Loucy (cell line): ENCODE data around the gene DUSP9.

Source experiments
- H2AFZ ChIP-seq: fragments of 200-600 bp; sonication (generic); 2 replicates; pipeline ENCODE4 v1.6.0; 2016; ENCODE audit warnings: antibody characterized with exemption, mild to moderate bottlenecking, low read length, moderate library complexity
- H3F3A ChIP-seq: fragments of 200-600 bp; 2 replicates; pipeline ENCODE4 v1.6.0; 2016; ENCODE audit warnings: antibody characterized with exemption, low read depth, mild to moderate bottlenecking
- H3K27me3 ChIP-seq: fragments of 200-600 bp; sonication (generic); 2 replicates; pipeline ENCODE4 v1.6.1; 2014; ENCODE audit warnings: low read length, mild to moderate bottlenecking; ENCODE audit not compliant: insufficient read depth, poor library complexity, severe bottlenecking
- H3K36me3 ChIP-seq: fragments of 200-600 bp; sonication (generic); 2 replicates; pipeline ENCODE4 v1.6.1; 2016; ENCODE audit warnings: low read length; ENCODE audit not compliant: insufficient read depth
- H3K4me1 ChIP-seq: fragments of 200-600 bp; sonication (generic); 2 replicates; pipeline ENCODE4 v1.5.1; 2014; ENCODE audit warnings: low read length, mild to moderate bottlenecking; ENCODE audit not compliant: insufficient read depth, poor library complexity, severe bottlenecking
- H3K4me2 ChIP-seq: fragments of 200-600 bp; sonication (generic); 2 replicates; pipeline ENCODE4 v1.6.0; 2014; ENCODE audit warnings: antibody characterized with exemption, low read length, low read depth, mild to moderate bottlenecking; ENCODE audit not compliant: poor library complexity, severe bottlenecking
- H3K4me3 ChIP-seq: fragments of 200-600 bp; sonication (generic); 2 replicates; pipeline ENCODE4 v1.5.1; 2014; ENCODE audit warnings: low read length, mild to moderate bottlenecking, mixed read lengths; ENCODE audit not compliant: poor library complexity, severe bottlenecking
- H3K79me2 ChIP-seq: fragments of 200-600 bp; sonication (generic); 2 replicates; pipeline ENCODE4 v1.6.1; 2014; ENCODE audit warnings: low read length; ENCODE audit not compliant: insufficient read depth
- H3K9ac ChIP-seq: fragments of 200-600 bp; sonication (generic); 2 replicates; pipeline ENCODE4 v1.6.0; 2014; ENCODE audit warnings: mild to moderate bottlenecking, low read depth, low read length, moderate library complexity; ENCODE audit not compliant: poor library complexity, severe bottlenecking
- H3K9me2 ChIP-seq: fragments of 200-600 bp; sonication (generic); replicated peaks from 2 replicates; pipeline ENCODE4 v1.6.1; 2016; ENCODE audit warnings: low read depth, low read length, mixed read lengths
- H3K9me3 ChIP-seq: fragments of 200-600 bp; sonication (generic); 2 replicates; pipeline ENCODE4 v1.6.1; 2014; ENCODE audit warnings: mild to moderate bottlenecking, antibody characterized with exemption, low read length, low read depth; ENCODE audit not compliant: insufficient read depth
- H4K20me1 ChIP-seq: fragments of 200-600 bp; sonication (generic); 2 replicates; pipeline ENCODE4 v1.6.0; 2014; ENCODE audit warnings: antibody characterized with exemption, low read length, mild to moderate bottlenecking; ENCODE audit not compliant: insufficient read depth, poor library complexity, severe bottlenecking
- EZH2phosphoT487 ChIP-seq: fragments of 200-600 bp; IDR thresholded peaks from 2 replicates; pipeline ENCODE4 v1.6.1; 2018; ENCODE audit warnings: antibody characterized with exemption, mild to moderate bottlenecking, moderate library complexity, borderline replicate concordance
- TF ChIP-seq, protein P1 (sequence below): fragments of 200-600 bp; sonication (generic); conservative IDR thresholded peaks from 2 replicates; pipeline ENCODE4 v1.5.1; 2014; ENCODE audit warnings: mild to moderate bottlenecking, antibody characterized with exemption, low read length

DUSP9 gene

DNA sequence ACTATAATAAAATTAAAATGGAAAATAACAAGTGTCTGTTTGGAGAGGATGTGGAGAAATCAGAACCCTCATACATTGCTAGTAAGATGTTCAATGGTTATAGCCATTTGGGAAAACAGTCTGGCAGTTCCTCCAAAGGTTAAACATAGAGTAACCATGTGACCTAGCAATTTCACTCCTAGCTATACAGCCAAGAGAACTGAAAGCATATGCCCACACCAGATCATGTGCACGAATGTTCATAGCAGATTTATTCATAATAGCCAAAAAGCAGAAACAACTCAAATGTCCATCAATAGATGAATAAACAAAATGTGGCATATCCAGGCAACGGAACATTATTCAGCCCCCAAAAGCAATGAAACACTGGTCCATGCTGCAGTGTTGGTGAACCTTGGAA, 38.6 kb upstream of the DUSP9 start:
- no peaks in the 10 kb centered on the region for H4K20me1 ChIP-seq
- H2AFZ ChIP-seq, result no peak overlapping the region
- H3K9me2 ChIP-seq, result no peaks in the 10 kb centered on the region
- H3K79me2 ChIP-seq, result no peaks in the 10 kb centered on the region
- no peaks in the 10 kb centered on the region for H3K27me3 ChIP-seq
- no peak overlapping the region for H3K9ac ChIP-seq
- TF ChIP-seq EZH2phosphoT487, result no peak
- TF ChIP-seq, protein P1, sequence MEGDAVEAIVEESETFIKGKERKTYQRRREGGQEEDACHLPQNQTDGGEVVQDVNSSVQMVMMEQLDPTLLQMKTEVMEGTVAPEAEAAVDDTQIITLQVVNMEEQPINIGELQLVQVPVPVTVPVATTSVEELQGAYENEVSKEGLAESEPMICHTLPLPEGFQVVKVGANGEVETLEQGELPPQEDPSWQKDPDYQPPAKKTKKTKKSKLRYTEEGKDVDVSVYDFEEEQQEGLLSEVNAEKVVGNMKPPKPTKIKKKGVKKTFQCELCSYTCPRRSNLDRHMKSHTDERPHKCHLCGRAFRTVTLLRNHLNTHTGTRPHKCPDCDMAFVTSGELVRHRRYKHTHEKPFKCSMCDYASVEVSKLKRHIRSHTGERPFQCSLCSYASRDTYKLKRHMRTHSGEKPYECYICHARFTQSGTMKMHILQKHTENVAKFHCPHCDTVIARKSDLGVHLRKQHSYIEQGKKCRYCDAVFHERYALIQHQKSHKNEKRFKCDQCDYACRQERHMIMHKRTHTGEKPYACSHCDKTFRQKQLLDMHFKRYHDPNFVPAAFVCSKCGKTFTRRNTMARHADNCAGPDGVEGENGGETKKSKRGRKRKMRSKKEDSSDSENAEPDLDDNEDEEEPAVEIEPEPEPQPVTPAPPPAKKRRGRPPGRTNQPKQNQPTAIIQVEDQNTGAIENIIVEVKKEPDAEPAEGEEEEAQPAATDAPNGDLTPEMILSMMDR, result no peak
- H3F3A ChIP-seq, result no peaks in the 10 kb centered on the region
- no peak overlapping the region for H3K4me3 ChIP-seq
- no peaks in the 10 kb centered on the region for H3K9me3 ChIP-seq
- H3K4me2 ChIP-seq, result no peak overlapping the region
- no peaks in the 10 kb centered on the region for H3K36me3 ChIP-seq
- no peaks in the 10 kb centered on the region for H3K4me1 ChIP-seq

DNA sequence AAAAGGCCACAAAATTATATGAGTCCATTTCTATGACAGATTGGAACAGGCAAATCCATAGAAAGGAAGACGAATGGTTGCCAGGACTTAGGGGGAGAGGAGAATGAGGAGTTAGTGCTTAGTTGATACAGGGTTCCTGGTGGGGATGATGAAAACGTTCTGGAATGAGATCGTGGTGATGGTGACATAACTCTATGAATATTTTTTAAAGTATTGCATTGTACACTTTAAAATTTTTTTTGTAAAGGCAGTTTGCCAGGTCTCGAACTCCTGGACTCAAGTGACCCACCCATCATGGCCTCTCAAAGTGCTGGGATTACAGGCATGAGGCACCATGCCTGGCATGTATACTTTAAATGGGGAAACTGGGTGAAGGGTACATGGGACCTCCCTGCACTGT, 38.2 kb upstream of the DUSP9 start:
- H3K9me2 ChIP-seq, result no peaks in the 10 kb centered on the region
- no peak overlapping the region for H2AFZ ChIP-seq
- no peaks in the 10 kb centered on the region for H3K27me3 ChIP-seq
- TF ChIP-seq, protein P1, result no peak
- no peak for TF ChIP-seq EZH2phosphoT487
- H3K36me3 ChIP-seq, result no peaks in the 10 kb centered on the region
- no peaks in the 10 kb centered on the region for H3K4me1 ChIP-seq
- no peak overlapping the region for H3K4me3 ChIP-seq
- no peaks in the 10 kb centered on the region for H3F3A ChIP-seq
- H3K4me2 ChIP-seq, result no peak overlapping the region
- H3K9ac ChIP-seq, result no peak overlapping the region
- no peaks in the 10 kb centered on the region for H4K20me1 ChIP-seq
- H3K79me2 ChIP-seq, result no peaks in the 10 kb centered on the region
- H3K9me3 ChIP-seq, result no peaks in the 10 kb centered on the region

DNA sequence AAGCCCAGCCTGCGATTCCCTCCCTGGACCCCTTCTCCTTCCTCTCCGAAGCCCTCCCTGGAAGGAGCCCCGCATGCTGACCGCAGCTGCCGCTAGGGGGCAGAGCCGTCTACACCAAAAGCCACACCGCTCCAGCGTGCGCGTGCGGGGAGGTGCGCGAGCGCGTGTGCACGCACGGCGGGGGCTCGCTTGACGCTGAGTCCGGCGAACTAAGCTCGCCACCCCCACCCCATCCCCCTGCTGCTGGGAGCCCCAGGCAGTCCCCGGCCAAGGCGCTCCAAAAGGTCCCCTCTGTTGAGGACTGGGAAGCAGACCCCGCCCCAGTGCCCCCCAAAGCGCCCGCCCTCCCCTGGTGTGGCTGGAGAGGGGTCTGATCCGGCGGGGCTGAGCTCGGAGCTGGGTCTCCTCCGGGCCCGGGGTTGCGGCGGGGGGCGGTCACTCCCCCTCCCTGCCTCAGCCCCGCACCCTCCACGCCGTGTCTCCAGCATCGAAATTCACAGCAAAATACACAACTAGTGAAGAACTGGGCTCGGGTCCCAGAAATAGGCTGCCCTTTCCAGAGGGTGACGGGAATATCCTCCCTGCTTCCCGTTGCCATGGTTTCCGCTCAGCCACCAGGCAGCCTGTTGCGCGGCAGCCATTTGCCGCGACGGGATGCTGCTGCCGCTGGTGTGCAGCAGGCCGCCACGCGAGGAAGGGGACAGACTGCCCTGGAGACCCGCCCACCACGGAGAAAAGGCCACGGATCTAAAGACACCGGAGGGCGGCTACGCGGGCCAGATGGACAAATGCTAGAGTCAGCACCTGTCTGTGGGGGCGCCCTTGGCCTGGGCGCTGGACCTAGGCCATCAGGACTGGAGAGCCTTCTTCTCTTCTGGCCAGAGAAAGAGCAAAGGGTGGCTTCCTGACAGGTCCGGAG, 36.8 kb upstream of the DUSP9 start:
- Histone ChIP-seq H3K36me3 (no peaks in the 10 kb centered on the region), H3F3A (no peaks in the 10 kb centered on the region), H3K9ac (no peak overlapping the region), H3K79me2 (no peaks in the 10 kb centered on the region), H3K4me2 (no peak overlapping the region), H3K4me3 (no peak overlapping the region), H3K27me3 (no peaks in the 10 kb centered on the region), H3K4me1 (no peaks in the 10 kb centered on the region), H3K9me3 (no peaks in the 10 kb centered on the region), H2AFZ (no peak overlapping the region), H4K20me1 (no peaks in the 10 kb centered on the region), H3K9me2 (no peaks in the 10 kb centered on the region)
- TF ChIP-seq, protein P1, result peak; percentile 55
- no peak for TF ChIP-seq EZH2phosphoT487
